Kidney epithelial cell (primary cell): Measurements from ENCODE around the gene COX4I2. TPM values are rescaled to one million over a fixed set of nuclear protein-coding genes. Genes with fewer than 3 reads are reported as not detected.

Source experiments
- DNase-seq: peaks from one replicate; pipeline ENCODE4 v3.0.0-alpha.2; 2010; ENCODE audit warnings: low read depth
- H3K27me3 ChIP-seq: 2 replicates; pipeline ENCODE4 v1.6.0; 2011; ENCODE audit warnings: low read length; ENCODE audit not compliant: control insufficient read depth, insufficient read depth
- H3K36me3 ChIP-seq: 2 replicates; pipeline ENCODE4 v1.5.1; 2011; ENCODE audit warnings: low read length; ENCODE audit not compliant: control insufficient read depth, insufficient read depth
- H3K4me3 ChIP-seq: 2 replicates; pipeline ENCODE4 v1.5.1; 2011; ENCODE audit warnings: low read depth, mild to moderate bottlenecking, control low read depth, low read length
- CTCF ChIP-seq: IDR thresholded peaks from 2 replicates; pipeline ENCODE4 v1.5.1; 2011; ENCODE audit warnings: mild to moderate bottlenecking, moderate library complexity, low read length, control low read depth, inconsistent platforms; ENCODE audit not compliant: insufficient read depth, poor library complexity, severe bottlenecking
- total RNA-seq: library from RNA; depleted of rRNA; stranded (reverse); fragments of >200 nt; gene quantifications from 2 replicates; pipeline ENCODE4 v1.2.3, GENCODE V29; 2015

The COX4I2 gene
- total RNA-seq, 1 donor from 2014 or later, result 0.25 TPM

GRCh38 chr20:31671324-31671723 lies 33.6 kb downstream of the COX4I2 start:
- Histone ChIP-seq H3K4me3 (no peak overlapping the region), H3K36me3 (peaks cover 4% of the 10 kb centered on the region), H3K27me3 (no peaks in the 10 kb centered on the region)
- DNase-seq, result no peak
- no peak for TF ChIP-seq CTCF

GRCh38 chr20:31673435-31673834 lies 35.7 kb downstream of the COX4I2 start:
- TF ChIP-seq CTCF, result no peak
- Histone ChIP-seq H3K36me3 (peaks cover 3% of the 10 kb centered on the region), H3K27me3 (no peaks in the 10 kb centered on the region), H3K4me3 (no peak overlapping the region)
- no peak for DNase-seq

GRCh38 chr20:31673943-31674463 lies 36.3 kb downstream of the COX4I2 start:
- no peaks in the 10 kb centered on the region for H3K27me3 ChIP-seq
- no peak for DNase-seq
- no peak overlapping the region for H3K4me3 ChIP-seq
- peaks cover 3% of the 10 kb centered on the region for H3K36me3 ChIP-seq
- TF ChIP-seq CTCF, result no peak

GRCh38 chr20:31674895-31675827 lies 37.4 kb downstream of the COX4I2 start:
- no peak for TF ChIP-seq CTCF
- Histone ChIP-seq H3K27me3 (no peaks in the 10 kb centered on the region), H3K36me3 (peaks cover 3% of the 10 kb centered on the region), H3K4me3 (no peak overlapping the region)
- no peak for DNase-seq

- H3K27me3 ChIP-seq, result no peaks in the 10 kb centered on the region
- H3K4me3 ChIP-seq, result no peak overlapping the region
- no peak for DNase-seq
- H3K36me3 ChIP-seq, result peaks cover 3% of the 10 kb centered on the region
- TF ChIP-seq CTCF, result no peak
These were observed 38.3 kb downstream of the COX4I2 start for GRCh38 chr20:31675828-31676608.
